Keratinocyte (primary cell): Measurements from ENCODE around the gene LHFPL6. TPM values are rescaled to one million over a fixed set of nuclear protein-coding genes. Genes with fewer than 3 reads are reported as not detected.

Experiments used
- DNase-seq: peaks from one replicate; pipeline ENCODE4 v3.0.0-alpha.2; 2011; ENCODE audit warnings: low read depth, missing footprints, low spot score
- FAIRE-seq: peaks from 2 replicates; lab custom pipeline; 2011; peaks lifted over from hg19 to GRCh38; lab: Jason Lieb, UNC
- H2AFZ ChIP-seq: 2 replicates; pipeline ENCODE4 v1.6.0; 2012; ENCODE audit warnings: low read length, control low read depth, inconsistent platforms; ENCODE audit not compliant: control insufficient read depth
- H3K27ac ChIP-seq: 2 replicates; pipeline ENCODE4 v1.5.1; 2011; ENCODE audit warnings: low read length; ENCODE audit not compliant: control insufficient read depth, insufficient read depth
- H3K27me3 ChIP-seq: 3 replicates; pipeline ENCODE4 v1.6.0; 2011; ENCODE audit warnings: low read length; ENCODE audit not compliant: control insufficient read depth, insufficient read depth; ENCODE audit errors: extremely low read depth
- H3K36me3 ChIP-seq, 2 experiments: 2 replicates in 1 of 2; 3 replicates in 1 of 2; pipeline ENCODE4 v1.5.1; 2011; ENCODE audit warnings: low read length in 2 of 2, mild to moderate bottlenecking in 1 of 2; ENCODE audit not compliant: control insufficient read depth in 2 of 2, insufficient read depth in 2 of 2; ENCODE audit errors: extremely low read depth in 1 of 2
- H3K4me1 ChIP-seq: 3 replicates; pipeline ENCODE4 v1.5.1; 2011; ENCODE audit warnings: low read length; ENCODE audit not compliant: control insufficient read depth, insufficient read depth; ENCODE audit errors: extremely low read depth
- H3K4me2 ChIP-seq: 3 replicates; pipeline ENCODE4 v1.6.0; 2011; ENCODE audit warnings: low read depth, low read length; ENCODE audit not compliant: control insufficient read depth, insufficient read depth; ENCODE audit errors: extremely low read depth
- H3K4me3 ChIP-seq, 3 experiments: fragments of 200-600 bp in 1 of 3; sonication (generic) in 1 of 3; 2 replicates in 2 of 3; 3 replicates in 1 of 3; pipeline ENCODE4 v1.5.1; 2011 to 2016; ENCODE audit warnings: low read length in 3 of 3, mild to moderate bottlenecking in 3 of 3, control low read depth in 2 of 3, inconsistent platforms in 1 of 3, low read depth in 1 of 3, mixed read lengths in 1 of 3, mixed run types in 1 of 3, moderate library complexity in 1 of 3; ENCODE audit not compliant: control insufficient read depth in 2 of 3, insufficient read depth in 2 of 3; ENCODE audit errors: extremely low read depth in 1 of 3
- H3K79me2 ChIP-seq: 2 replicates; pipeline ENCODE4 v1.6.0; 2012; ENCODE audit warnings: low read length; ENCODE audit not compliant: control insufficient read depth, insufficient read depth
- H3K9ac ChIP-seq: 3 replicates; pipeline ENCODE4 v1.6.0; 2011; ENCODE audit warnings: low read length; ENCODE audit not compliant: control insufficient read depth, insufficient read depth; ENCODE audit errors: extremely low read depth
- H3K9me1 ChIP-seq: 3 replicates; pipeline ENCODE4 v1.6.0; 2011; ENCODE audit warnings: low read length; ENCODE audit not compliant: control insufficient read depth, insufficient read depth; ENCODE audit errors: extremely low read depth
- H3K9me3 ChIP-seq: 2 replicates; pipeline ENCODE4 v1.5.1; 2012; ENCODE audit warnings: low read depth, low read length; ENCODE audit not compliant: control insufficient read depth
- H4K20me1 ChIP-seq: 3 replicates; pipeline ENCODE4 v1.6.0; 2011; ENCODE audit warnings: low read length; ENCODE audit not compliant: control insufficient read depth, insufficient read depth; ENCODE audit errors: extremely low read depth
- EZH2 ChIP-seq: IDR thresholded peaks from one replicate; pipeline ENCODE4 v1.6.1; 2012; ENCODE audit warnings: inconsistent platforms, mild to moderate bottlenecking, low read length, moderate library complexity
- dilution Hi-C: fragments of 300-500 bp; cut with MboI; formaldehyde crosslinking; loops from one replicate; pipeline ENCODE4 v1.7.0; 2020; ENCODE audit warnings: low sequenced_read_pairs; ENCODE audit not compliant: extremely low pct_ligation_motif_present
- polyA plus RNA-seq, 5 experiments: library from polyadenylated mRNA; depleted of rRNA in 3 of 5; stranded (reverse) in 3 of 5; stranded (forward) in 1 of 5; unstranded in 1 of 5; fragments of >200 nt; gene quantifications; 1 replicate in 1 of 5; 2 replicates in 3 of 5; 3 replicates in 1 of 5; pipeline versions ENCODE4 v1.2.1 to v1.2.3, GENCODE V29; 2011 to 2012; ENCODE audit warnings: missing spikeins in 2 of 5, low read depth in 1 of 5, low replicate concordance in 1 of 5
- TF ChIP-seq, protein P1 (sequence below), 3 experiments: IDR thresholded peaks in 1 of 3; conservative IDR thresholded peaks in 1 of 3; optimal IDR thresholded peaks in 1 of 3; 2 replicates in 2 of 3; 3 replicates in 1 of 3; pipeline versions ENCODE3 to v1.5.1; 2011; ENCODE audit warnings: low read length in 3 of 3, mild to moderate bottlenecking in 3 of 3, moderate library complexity in 2 of 3, control low read depth in 1 of 3, inconsistent platforms in 1 of 3; ENCODE audit not compliant: insufficient read depth in 2 of 3; ENCODE audit errors: extremely low read depth in 1 of 3

Gene LHFPL6
- polyA plus RNA-seq, 1 donor (not counting 4 experiments of a cell fraction or from before 2014, with no cell fraction given), result 15.8 TPM

DNA sequence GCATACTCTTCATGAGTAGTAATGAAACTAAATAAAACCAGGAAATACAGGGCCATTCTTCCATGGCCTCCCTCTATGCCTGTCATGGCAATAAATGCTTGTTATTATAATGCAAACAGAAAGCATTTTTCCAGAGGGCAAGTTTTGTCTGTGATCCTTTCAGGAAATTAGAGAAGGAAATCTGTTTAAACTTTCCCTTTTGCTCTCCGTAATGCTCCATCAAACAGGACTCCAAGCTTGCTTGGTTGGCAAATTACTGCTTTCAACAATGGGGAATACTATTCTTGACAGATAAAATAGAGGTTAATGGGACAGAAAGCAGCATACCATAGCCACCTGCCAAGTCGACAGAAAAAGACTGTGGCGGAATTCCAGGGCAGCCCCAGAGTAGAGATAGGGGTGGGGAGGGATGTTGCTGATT lies 252.5 kb downstream of the LHFPL6 start:
- H3K4me2 ChIP-seq, result no peak overlapping the region
- H3K9ac ChIP-seq, result no peak overlapping the region
- peaks cover 8% of the 10 kb centered on the region for H3K4me1 ChIP-seq
- DNase-seq (no peak), FAIRE-seq (no peak)
- no peak overlapping the region for H3K27ac ChIP-seq
- no peaks in the 10 kb centered on the region for H3K36me3 ChIP-seq
- H4K20me1 ChIP-seq, result no peaks in the 10 kb centered on the region
- no peak overlapping the region for H3K4me3 ChIP-seq
- no peak overlapping the region for H2AFZ ChIP-seq
- no peaks in the 10 kb centered on the region for H3K9me1 ChIP-seq
- dilution Hi-C loops, result no loop called here
- H3K27me3 ChIP-seq, result no peaks in the 10 kb centered on the region
- H3K79me2 ChIP-seq, result no peaks in the 10 kb centered on the region
- H3K9me3 ChIP-seq, result no peaks in the 10 kb centered on the region
- TF ChIP-seq, protein P1, sequence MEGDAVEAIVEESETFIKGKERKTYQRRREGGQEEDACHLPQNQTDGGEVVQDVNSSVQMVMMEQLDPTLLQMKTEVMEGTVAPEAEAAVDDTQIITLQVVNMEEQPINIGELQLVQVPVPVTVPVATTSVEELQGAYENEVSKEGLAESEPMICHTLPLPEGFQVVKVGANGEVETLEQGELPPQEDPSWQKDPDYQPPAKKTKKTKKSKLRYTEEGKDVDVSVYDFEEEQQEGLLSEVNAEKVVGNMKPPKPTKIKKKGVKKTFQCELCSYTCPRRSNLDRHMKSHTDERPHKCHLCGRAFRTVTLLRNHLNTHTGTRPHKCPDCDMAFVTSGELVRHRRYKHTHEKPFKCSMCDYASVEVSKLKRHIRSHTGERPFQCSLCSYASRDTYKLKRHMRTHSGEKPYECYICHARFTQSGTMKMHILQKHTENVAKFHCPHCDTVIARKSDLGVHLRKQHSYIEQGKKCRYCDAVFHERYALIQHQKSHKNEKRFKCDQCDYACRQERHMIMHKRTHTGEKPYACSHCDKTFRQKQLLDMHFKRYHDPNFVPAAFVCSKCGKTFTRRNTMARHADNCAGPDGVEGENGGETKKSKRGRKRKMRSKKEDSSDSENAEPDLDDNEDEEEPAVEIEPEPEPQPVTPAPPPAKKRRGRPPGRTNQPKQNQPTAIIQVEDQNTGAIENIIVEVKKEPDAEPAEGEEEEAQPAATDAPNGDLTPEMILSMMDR (optimal IDR thresholded peaks at IDR 0.05 in 1 of 3, IDR thresholded peaks at IDR 0.05 in 1 of 3, conservative IDR thresholded peaks at IDR 0.05 in 1 of 3; ENCODE audit: extremely low read depth in 1 of 3, insufficient read depth in 2 of 3, low read length in 3 of 3), result no peak
- TF ChIP-seq EZH2, result no peak

DNA sequence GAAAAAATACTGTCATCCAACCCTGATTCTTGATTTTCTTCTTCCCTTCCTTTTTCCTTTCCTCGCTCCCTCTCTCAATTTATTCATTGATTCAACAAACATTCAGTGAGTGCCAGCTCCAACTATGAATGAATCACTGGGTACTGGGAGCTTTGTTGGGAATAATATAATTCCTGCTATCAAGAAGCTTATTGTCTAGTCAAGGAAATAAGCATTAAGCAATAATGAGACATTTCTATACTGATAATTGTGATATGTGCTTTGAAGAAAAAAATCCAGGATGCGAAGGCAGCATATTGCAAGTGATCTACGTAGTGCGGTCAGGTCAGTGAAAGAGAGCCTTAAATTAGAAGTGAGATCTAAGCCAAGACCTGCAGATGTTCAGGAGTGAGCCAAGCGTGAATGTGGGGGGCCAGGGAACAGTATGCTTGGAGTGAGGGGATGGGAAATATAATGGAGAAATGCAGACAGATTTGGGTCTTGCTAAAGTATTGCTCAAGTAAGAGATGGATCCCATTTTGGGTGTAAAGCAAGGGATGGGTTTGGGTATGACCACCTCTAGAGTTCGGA lies 253.5 kb downstream of the LHFPL6 start:
- TF ChIP-seq EZH2, result no peak
- TF ChIP-seq, protein P1 (optimal IDR thresholded peaks at IDR 0.05 in 1 of 3, IDR thresholded peaks at IDR 0.05 in 1 of 3, conservative IDR thresholded peaks at IDR 0.05 in 1 of 3; ENCODE audit: extremely low read depth in 1 of 3, insufficient read depth in 2 of 3, low read length in 3 of 3), result no peak
- dilution Hi-C loops, result no loop called here
- no peaks in the 10 kb centered on the region for H3K79me2 ChIP-seq
- FAIRE-seq (no peak), DNase-seq (no peak)
- no peaks in the 10 kb centered on the region for H3K36me3 ChIP-seq
- no peaks in the 10 kb centered on the region for H4K20me1 ChIP-seq
- no peaks in the 10 kb centered on the region for H3K9me1 ChIP-seq
- peaks cover 8% of the 10 kb centered on the region for H3K4me1 ChIP-seq
- no peak overlapping the region for H3K9ac ChIP-seq
- no peaks in the 10 kb centered on the region for H3K27me3 ChIP-seq
- H3K27ac ChIP-seq, result no peak overlapping the region
- H3K9me3 ChIP-seq, result no peaks in the 10 kb centered on the region
- no peak overlapping the region for H2AFZ ChIP-seq
- no peak overlapping the region for H3K4me3 ChIP-seq
- H3K4me2 ChIP-seq, result no peak overlapping the region
